Right atrium auricular region (tissue), 2 donors: ENCODE measurements around the gene CNGB1. TPM values are rescaled to one million over a fixed set of nuclear protein-coding genes. Genes with fewer than 3 reads are reported as not detected.
A peak's percentile ranks its signal among the peaks of the same experiment; 100 is the strongest.

ENCODE experiments used
- DNase-seq: peaks from one replicate; pipeline ENCODE4 v3.0.0-alpha.2; 2019; ENCODE audit warnings: low spot score
- H3K27ac ChIP-seq, 2 donors: fragments of 200-600 bp; sonication (generic); 1 replicate in 1 of 2; 2 replicates in 1 of 2; pipeline ENCODE4 v1.5.1; 2016 to 2019
- H3K27me3 ChIP-seq, 2 donors: fragments of 200-600 bp; sonication (generic); one replicate each; pipeline versions ENCODE4 v1.5.1 to v1.6.0; 2017 to 2019
- H3K36me3 ChIP-seq: fragments of 200-600 bp; sonication (generic); one replicate; pipeline ENCODE4 v1.5.1; 2016
- H3K4me1 ChIP-seq, 2 donors: fragments of 200-600 bp; sonication (generic); one replicate each; pipeline versions ENCODE4 v1.5.1 to v1.6.0; 2017 to 2019
- H3K4me3 ChIP-seq, 2 donors: fragments of 200-600 bp; sonication (generic); 1 replicate in 1 of 2; 2 replicates in 1 of 2; pipeline ENCODE4 v1.5.1; 2017 to 2019; ENCODE audit warnings: mild to moderate bottlenecking in 1 of 2, moderate library complexity in 1 of 2
- H3K9me3 ChIP-seq, 2 donors: fragments of 200-600 bp; sonication (generic); one replicate each; pipeline ENCODE4 v1.5.1; 2019
- total RNA-seq, 2 donors: library from RNA; depleted of rRNA; stranded (reverse); fragments of >200 nt; gene quantifications; one replicate each; pipeline ENCODE4 v1.1.0, GENCODE V29; 2016
- TF ChIP-seq, protein P1 (sequence below), 2 donors: fragments of 200-600 bp; sonication (generic); IDR thresholded peaks; one replicate each; pipeline ENCODE4 v1.5.1; 2019; ENCODE audit warnings: antibody characterized with exemption in 2 of 2

Gene CNGB1
- total RNA-seq, 2 donors from 2014 or later: not detected

- no peaks in the 10 kb centered on the region for H3K27me3 ChIP-seq
- H3K36me3 ChIP-seq: peaks cover 11% of the 10 kb centered on the region
- H3K27ac ChIP-seq: no peak overlapping the region
- TF ChIP-seq, protein P1, sequence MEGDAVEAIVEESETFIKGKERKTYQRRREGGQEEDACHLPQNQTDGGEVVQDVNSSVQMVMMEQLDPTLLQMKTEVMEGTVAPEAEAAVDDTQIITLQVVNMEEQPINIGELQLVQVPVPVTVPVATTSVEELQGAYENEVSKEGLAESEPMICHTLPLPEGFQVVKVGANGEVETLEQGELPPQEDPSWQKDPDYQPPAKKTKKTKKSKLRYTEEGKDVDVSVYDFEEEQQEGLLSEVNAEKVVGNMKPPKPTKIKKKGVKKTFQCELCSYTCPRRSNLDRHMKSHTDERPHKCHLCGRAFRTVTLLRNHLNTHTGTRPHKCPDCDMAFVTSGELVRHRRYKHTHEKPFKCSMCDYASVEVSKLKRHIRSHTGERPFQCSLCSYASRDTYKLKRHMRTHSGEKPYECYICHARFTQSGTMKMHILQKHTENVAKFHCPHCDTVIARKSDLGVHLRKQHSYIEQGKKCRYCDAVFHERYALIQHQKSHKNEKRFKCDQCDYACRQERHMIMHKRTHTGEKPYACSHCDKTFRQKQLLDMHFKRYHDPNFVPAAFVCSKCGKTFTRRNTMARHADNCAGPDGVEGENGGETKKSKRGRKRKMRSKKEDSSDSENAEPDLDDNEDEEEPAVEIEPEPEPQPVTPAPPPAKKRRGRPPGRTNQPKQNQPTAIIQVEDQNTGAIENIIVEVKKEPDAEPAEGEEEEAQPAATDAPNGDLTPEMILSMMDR (IDR thresholded peaks at IDR 0.05): no peak
- H3K4me3 ChIP-seq: no peak overlapping the region
- no peaks in the 10 kb centered on the region for H3K9me3 ChIP-seq
- DNase-seq: no peak
- H3K4me1 ChIP-seq: peaks cover 0 to 41% of the 10 kb centered on the region in 2 donors
Measured at GRCh38 chr16:58002416-58002800, 31.5 kb upstream of the CNGB1 start.

- no peak for DNase-seq
- TF ChIP-seq, protein P1 (IDR thresholded peaks at IDR 0.05): no peak
- H3K27me3 ChIP-seq: no peaks in the 10 kb centered on the region
- peak overlapping the region; percentile 87 to 94 for H3K27ac ChIP-seq
- H3K4me3 ChIP-seq: peak overlapping the region; percentile 70 to 79
- peaks cover 0 to 41% of the 10 kb centered on the region in 2 donors for H3K4me1 ChIP-seq
- H3K9me3 ChIP-seq: no peaks in the 10 kb centered on the region
- peaks cover 16% of the 10 kb centered on the region for H3K36me3 ChIP-seq
Measured at GRCh38 chr16:58001781-58002415, 31.0 kb upstream of the CNGB1 start.

GRCh38 chr16:58000706-58001676 lies 30.1 kb upstream of the CNGB1 start, which contains the start of gene USB1:
Gene USB1, plus strand, starts transcription at chr16:58001407. Its CDS starts 77 bp downstream, at chr16:58001484.
- peaks cover 0 to 41% of the 10 kb centered on the region in 2 donors for H3K4me1 ChIP-seq
- peak; percentile 83 for DNase-seq
- H3K27ac ChIP-seq: peak within 1 kb of the TSS; percentile 87 to 94
- no peaks in the 10 kb centered on the region for H3K9me3 ChIP-seq
- peaks cover 22% of the 10 kb centered on the region for H3K36me3 ChIP-seq
- peak within 1 kb of the TSS; percentile 70 to 79 for H3K4me3 ChIP-seq
- no peaks in the 10 kb centered on the region for H3K27me3 ChIP-seq
- TF ChIP-seq, protein P1 (IDR thresholded peaks at IDR 0.05): peak; percentile 81 to 90

DNA sequence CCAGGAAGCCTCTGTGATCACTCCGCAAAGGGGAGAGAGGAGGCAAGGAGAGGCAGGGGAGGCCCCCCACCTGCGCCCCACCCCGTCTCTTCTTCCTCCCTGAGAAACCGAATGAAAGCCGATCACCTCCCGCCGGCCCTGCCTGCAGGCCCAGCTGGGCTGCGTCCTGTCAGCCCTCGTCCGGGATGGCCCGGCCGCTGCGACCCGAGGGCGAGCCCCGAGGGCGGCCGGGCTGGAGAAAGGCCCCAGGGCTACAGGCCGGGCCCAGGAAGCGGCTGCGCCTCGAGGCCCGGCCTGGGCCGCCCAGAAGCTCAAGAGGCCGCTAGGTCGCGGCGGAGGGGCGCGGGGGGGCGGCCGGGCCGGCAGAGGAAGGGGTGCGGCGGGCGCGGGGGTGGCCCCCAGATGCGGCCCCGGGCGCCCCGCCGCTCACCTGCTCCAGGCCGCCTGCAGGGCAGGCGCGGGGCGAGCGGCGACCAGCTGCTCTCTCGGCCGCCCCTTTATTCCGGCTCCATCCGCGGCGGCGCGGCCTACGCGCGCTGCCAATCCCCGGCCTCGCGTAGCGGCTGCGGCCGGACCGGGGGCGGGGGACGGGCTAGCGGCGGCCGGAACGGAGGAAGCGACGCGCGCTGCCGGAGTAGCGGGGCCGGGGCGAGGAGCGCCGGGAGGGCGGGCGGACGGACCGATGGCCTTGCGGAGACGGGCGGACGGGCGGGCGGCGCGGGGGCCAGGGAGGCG lies 29.2 kb upstream of the CNGB1 start, which contains the start of gene ZNF319:
Gene ZNF319, minus strand, starts transcription at position 702 of the 735 bp plus-strand sequence. CDS start 2,407 bp downstream, outside the sequence.
- TF ChIP-seq, protein P1 (IDR thresholded peaks at IDR 0.05): no peak
- H3K4me3 ChIP-seq: peak within 1 kb of the TSS; percentile 70 to 79
- H3K27me3 ChIP-seq: no peaks in the 10 kb centered on the region
- peak within 1 kb of the TSS; percentile 87 to 94 for H3K27ac ChIP-seq
- no peaks in the 10 kb centered on the region for H3K9me3 ChIP-seq
- H3K4me1 ChIP-seq: peaks cover 0 to 40% of the 10 kb centered on the region in 2 donors
- peaks cover 30% of the 10 kb centered on the region for H3K36me3 ChIP-seq
- no peak for DNase-seq

- Histone ChIP-seq H3K27me3 (no peaks in the 10 kb centered on the region), H3K36me3 (peaks cover 37% of the 10 kb centered on the region), H3K27ac (peak overlapping the region; percentile 87 to 94), H3K4me3 (peak overlapping the region; percentile 70 to 79), H3K4me1 (peaks cover 0 to 38% of the 10 kb centered on the region in 2 donors), H3K9me3 (no peaks in the 10 kb centered on the region)
- no peak for DNase-seq
- TF ChIP-seq, protein P1 (IDR thresholded peaks at IDR 0.05): no peak
Measured at GRCh38 chr16:57999366-57999970, 28.5 kb upstream of the CNGB1 start.
